Measurements from ENCODE around the gene CWC15. TPM values are rescaled to one million over a fixed set of nuclear protein-coding genes. Genes with fewer than 3 reads are reported as not detected.

Gene CWC15
- total and polyA plus RNA-seq, 2 of the 13 experiments (the other 11 are each of a cell fraction or from before 2014, with no cell fraction given) = 27.6 to 61.2 TPM

DNA sequence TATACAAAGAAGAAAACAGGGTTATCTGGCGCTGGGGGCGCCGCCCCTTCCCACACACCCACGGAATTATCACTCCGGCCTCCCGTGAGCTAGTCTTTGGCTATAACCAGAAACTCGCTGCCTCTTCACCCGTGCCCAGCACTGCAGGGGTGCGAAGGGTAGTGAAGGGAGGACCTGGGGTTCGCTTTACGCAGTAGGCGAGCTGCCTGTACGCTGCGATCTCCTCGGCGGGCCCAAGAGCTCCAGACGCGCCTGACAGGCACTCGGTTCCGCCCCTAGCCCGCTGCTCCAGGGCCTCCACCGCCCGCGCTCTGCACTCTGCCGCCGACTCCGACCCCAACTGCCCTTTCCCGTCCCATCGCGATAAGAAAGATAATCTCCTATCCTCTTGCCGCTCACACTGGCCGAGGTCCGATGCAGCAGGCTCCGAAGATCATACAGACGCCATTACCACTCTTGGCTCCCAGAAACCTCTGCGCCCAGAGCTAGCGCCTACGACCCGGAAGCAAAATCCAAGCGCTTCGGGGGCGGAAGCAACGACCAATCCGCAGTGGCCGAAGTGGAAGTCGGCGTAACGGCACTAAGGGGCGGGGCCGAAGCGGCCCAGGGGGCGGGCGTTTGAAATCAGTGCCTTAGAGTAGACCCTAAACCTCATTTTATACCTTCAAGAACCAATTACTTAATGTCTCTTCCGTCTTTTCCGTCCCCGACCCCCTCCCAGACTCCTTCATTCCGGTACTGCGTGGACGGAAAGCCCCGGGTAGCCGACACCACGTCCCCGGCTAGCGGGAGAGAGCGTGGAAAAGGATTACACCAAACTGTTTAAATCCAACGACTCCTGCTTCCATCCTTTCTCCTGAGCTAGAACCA lies at the start of gene CWC15, which contains the start of gene KDM4D (continued):
- TF ChIP-seq, protein P1, sequence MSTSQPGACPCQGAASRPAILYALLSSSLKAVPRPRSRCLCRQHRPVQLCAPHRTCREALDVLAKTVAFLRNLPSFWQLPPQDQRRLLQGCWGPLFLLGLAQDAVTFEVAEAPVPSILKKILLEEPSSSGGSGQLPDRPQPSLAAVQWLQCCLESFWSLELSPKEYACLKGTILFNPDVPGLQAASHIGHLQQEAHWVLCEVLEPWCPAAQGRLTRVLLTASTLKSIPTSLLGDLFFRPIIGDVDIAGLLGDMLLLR (CRISPR knock-in tag; IDR thresholded peaks at IDR 0.05) = peak; percentile 45; the same call in 1 of the 2 replicates
- no peak for TF ChIP-seq HOXA5 (CRISPR knock-in tag; IDR thresholded peaks at IDR 0.05)
- TF ChIP-seq SALL1 (CRISPR knock-in tag; IDR thresholded peaks at IDR 0.05) = peak; percentile 76
- no peak for TF ChIP-seq ZNF720 (CRISPR knock-in tag; IDR thresholded peaks at IDR 0.05)
- peak; percentile 82 for TF ChIP-seq SP4 (CRISPR knock-in tag; IDR thresholded peaks at IDR 0.05)
- peak; percentile 95 for TF ChIP-seq FOXK1 (CRISPR knock-in tag; IDR thresholded peaks at IDR 0.05; ENCODE audit: borderline replicate concordance, low read depth)
- 0 out of 2 replicates have a peak, but pooled peaks have one; percentile 54 for TF ChIP-seq SP5 (CRISPR knock-in tag; IDR thresholded peaks at IDR 0.05; ENCODE audit: borderline replicate concordance, low read depth)
- TF ChIP-seq MEIS2 (CRISPR knock-in tag; IDR thresholded peaks at IDR 0.05) = peak; percentile 47; the same call in 1 of the 2 replicates
- 0 out of 2 replicates have a peak, but pooled peaks have one; percentile 57 for TF ChIP-seq HINFP (CRISPR knock-in tag; IDR thresholded peaks at IDR 0.05; ENCODE audit: low read depth)
- no peak for TF ChIP-seq ZFP37 (CRISPR knock-in tag; IDR thresholded peaks at IDR 0.05; ENCODE audit: borderline replicate concordance)
- no peak for TF ChIP-seq ZNF746 (CRISPR knock-in tag; IDR thresholded peaks at IDR 0.05)
- no peak for TF ChIP-seq SOX6 (IDR thresholded peaks at IDR 0.05)
- peak; percentile 54 for TF ChIP-seq SOX6 (CRISPR knock-in tag; IDR thresholded peaks at IDR 0.05)
- peak; percentile 57; the same call in 1 of the 2 replicates for TF ChIP-seq ZNF124 (CRISPR knock-in tag; IDR thresholded peaks at IDR 0.05)
- no peak for TF ChIP-seq ZNF530 (CRISPR knock-in tag; IDR thresholded peaks at IDR 0.05; ENCODE audit: low read depth)
- no peak for TF ChIP-seq CBFB (CRISPR knock-in tag; IDR thresholded peaks at IDR 0.05)
- TF ChIP-seq ZNF407 (CRISPR knock-in tag; IDR thresholded peaks at IDR 0.05; ENCODE audit: not compliant biosample characterization) = no peak
- peak; percentile 84 for TF ChIP-seq SPEN (CRISPR knock-in tag; IDR thresholded peaks at IDR 0.05; ENCODE audit: low read depth)
